ENCODE results near the gene SLC18B1. TPM values are rescaled to one million over a fixed set of nuclear protein-coding genes. Genes with fewer than 3 reads are reported as not detected.

Gene SLC18B1
- total RNA-seq, 1 donor from 2014 or later, result 2.7 TPM

DNA sequence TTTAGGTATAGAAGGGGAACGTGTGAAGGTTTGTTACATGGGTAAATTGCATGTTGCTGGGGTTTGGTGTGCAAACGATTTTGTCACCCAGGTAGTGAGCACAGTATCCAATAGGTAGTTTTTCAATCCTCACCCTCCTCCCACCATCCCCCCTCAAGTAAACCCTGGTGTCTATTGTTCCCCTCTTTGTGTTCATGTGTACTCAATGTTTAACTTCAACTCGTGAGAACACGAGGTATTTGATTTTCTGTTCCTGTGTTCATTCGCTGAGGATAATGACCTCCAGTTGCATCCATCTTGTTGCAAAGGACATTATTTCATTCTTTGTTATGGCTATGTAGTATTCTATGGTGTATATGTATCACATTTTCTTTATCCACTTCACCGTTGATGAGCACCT is 73.0 kb downstream of the SLC18B1 start:
- intact Hi-C loops (cut with micrococcal nuclease), result no loop called here
- no peak overlapping the region for H3K4me3 ChIP-seq
- H3K4me1 ChIP-seq, result no peaks in the 10 kb centered on the region
- DNase-seq, result no peak
- H3K9me3 ChIP-seq (replicated peaks), result no peaks in the 10 kb centered on the region
- TF ChIP-seq, protein P1, sequence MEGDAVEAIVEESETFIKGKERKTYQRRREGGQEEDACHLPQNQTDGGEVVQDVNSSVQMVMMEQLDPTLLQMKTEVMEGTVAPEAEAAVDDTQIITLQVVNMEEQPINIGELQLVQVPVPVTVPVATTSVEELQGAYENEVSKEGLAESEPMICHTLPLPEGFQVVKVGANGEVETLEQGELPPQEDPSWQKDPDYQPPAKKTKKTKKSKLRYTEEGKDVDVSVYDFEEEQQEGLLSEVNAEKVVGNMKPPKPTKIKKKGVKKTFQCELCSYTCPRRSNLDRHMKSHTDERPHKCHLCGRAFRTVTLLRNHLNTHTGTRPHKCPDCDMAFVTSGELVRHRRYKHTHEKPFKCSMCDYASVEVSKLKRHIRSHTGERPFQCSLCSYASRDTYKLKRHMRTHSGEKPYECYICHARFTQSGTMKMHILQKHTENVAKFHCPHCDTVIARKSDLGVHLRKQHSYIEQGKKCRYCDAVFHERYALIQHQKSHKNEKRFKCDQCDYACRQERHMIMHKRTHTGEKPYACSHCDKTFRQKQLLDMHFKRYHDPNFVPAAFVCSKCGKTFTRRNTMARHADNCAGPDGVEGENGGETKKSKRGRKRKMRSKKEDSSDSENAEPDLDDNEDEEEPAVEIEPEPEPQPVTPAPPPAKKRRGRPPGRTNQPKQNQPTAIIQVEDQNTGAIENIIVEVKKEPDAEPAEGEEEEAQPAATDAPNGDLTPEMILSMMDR (IDR thresholded peaks at IDR 0.05; ENCODE audit: borderline replicate concordance), result no peak
- H3K36me3 ChIP-seq, result no peaks in the 10 kb centered on the region
- no peak overlapping the region for H3K27ac ChIP-seq (replicated peaks)
- peaks cover 3% of the 10 kb centered on the region for H3K27me3 ChIP-seq (ENCODE audit: low read depth)

DNA sequence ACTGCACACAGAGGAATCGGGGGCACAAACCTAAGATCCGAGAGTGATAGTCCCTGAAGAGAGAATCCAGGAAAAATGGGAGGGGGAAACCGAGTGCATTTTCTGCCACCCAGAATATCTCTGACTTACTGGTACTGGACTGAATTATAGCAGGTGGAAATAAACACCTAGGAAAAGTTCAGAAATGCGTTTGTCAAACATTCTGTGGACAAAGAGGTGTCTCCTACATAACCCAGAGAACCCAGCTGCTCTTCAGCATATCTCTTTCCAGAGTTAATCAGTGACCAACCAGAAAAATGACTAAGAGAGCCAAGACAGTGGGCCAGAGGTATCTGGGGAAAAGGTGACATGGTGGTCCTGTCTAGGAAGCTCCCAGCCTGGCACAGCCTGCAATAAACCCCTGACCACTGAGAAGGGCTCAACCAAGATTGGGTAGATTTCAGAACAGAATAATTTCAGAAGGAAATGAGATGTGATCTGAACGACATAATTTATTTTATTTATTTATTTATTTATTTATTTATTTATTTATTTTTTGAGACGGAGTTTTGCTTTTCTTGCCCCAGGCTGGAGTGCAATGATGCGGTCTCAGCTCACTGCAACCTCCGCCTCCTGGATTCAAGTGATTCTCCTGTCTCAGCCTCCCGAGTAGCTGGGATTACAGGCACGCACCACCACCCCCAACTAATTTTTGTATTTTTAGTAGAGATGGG is 78.5 kb downstream of the SLC18B1 start:
- H3K4me3 ChIP-seq, result no peak overlapping the region
- TF ChIP-seq, protein P1 (IDR thresholded peaks at IDR 0.05; ENCODE audit: borderline replicate concordance), result no peak
- intact Hi-C loops (cut with micrococcal nuclease), result no loop called here

More for the DNA sequence above, 78.5 kb downstream of the SLC18B1 start:
- Histone ChIP-seq H3K4me1 (no peaks in the 10 kb centered on the region), H3K27me3 (ENCODE audit: low read depth) (peaks cover 3% of the 10 kb centered on the region), H3K9me3 (replicated peaks) (no peaks in the 10 kb centered on the region), H3K27ac (replicated peaks) (no peak overlapping the region), H3K36me3 (no peaks in the 10 kb centered on the region)
- no peak for DNase-seq

Other genes starting within 250 kb of the SLC18B1 start
- not detected for gene TAAR8, start 246.0 kb downstream of the SLC18B1 start, total RNA-seq
- gene TAAR6, start 228.3 kb downstream of the SLC18B1 start, total RNA-seq, result not detected
- gene TAAR5, start 208.9 kb downstream of the SLC18B1 start, total RNA-seq, result not detected
- gene TAAR2, start 174.4 kb downstream of the SLC18B1 start, total RNA-seq, result not detected
- not detected for gene TAAR1, start 139.5 kb downstream of the SLC18B1 start, total RNA-seq
- 1.1 TPM for gene VNN1, start 84.6 kb downstream of the SLC18B1 start, total RNA-seq
- gene VNN2, start 40.7 kb downstream of the SLC18B1 start, total RNA-seq, result 1.1 TPM
- gene RPS12, start 15.9 kb upstream of the SLC18B1 start, total RNA-seq, result 498 TPM

Measured in left ventricle myocardium inferior (tissue), 1 donor.